Left cardiac atrium (tissue), 4 donors: ENCODE data around the gene RPL10. TPM values are rescaled to one million over a fixed set of nuclear protein-coding genes. Genes with fewer than 3 reads are reported as not detected.
A peak's percentile ranks its signal among the peaks of the same experiment; 100 is the strongest.

Experiments
- ATAC-seq, 2 donors: fragments of 200-7000 bp; cut with Tn5 transposase; one replicate each; pipeline ENCODE4 v1.9.1; 2020; ENCODE audit warnings: mild to moderate bottlenecking in 2 of 2, moderate library complexity in 2 of 2
- DNase-seq: peaks from one replicate; pipeline ENCODE4 v3.0.0-alpha.2; 2020
- intact Hi-C, 2 donors: fragments of 100-400 bp; cut with DNase I; formaldehyde crosslinking; loops; one replicate each; pipeline versions ENCODE4 v1.14.1 to v1.15.1; 2022 to 2023
- total RNA-seq, 2 donors: library from RNA; stranded (reverse); fragmentation: NEBNext Ultra II Directional; extraction: Animal tissue kit (Norgen Biotek cat#: 25700); gene quantifications; one replicate each; pipeline ENCODE4 v1.2.1, GENCODE V29; 2021
- donor health status: DM: no; HTN: yes; CAD: no.
- donor health status: DM: no; HTN: yes; CAD: no; lungs with severe emphysema.
- donor health status: DM: yes; HTN: yes; CAD: no.
- donor health status: Dilated cardiomyopathy.

The RPL10 gene
- total RNA-seq, 2 donors from 2014 or later, result 2,090 to 2,230 TPM

- no peak for DNase-seq
- intact Hi-C loops, result no loop called here
- ATAC-seq, result no peak
Measured at GRCh38 chrX:154359362-154360154, 38.6 kb upstream of the RPL10 start.

GRCh38 chrX:154360155-154360713 is 37.9 kb upstream of the RPL10 start:
- intact Hi-C loops, result no loop called here
- DNase-seq (no peak), ATAC-seq (no peak)

- no peak for ATAC-seq
- intact Hi-C loops, result no loop called here
- DNase-seq, result no peak
Measured at GRCh38 chrX:154362085-154362742, 36.0 kb upstream of the RPL10 start.

- no peak for ATAC-seq
- intact Hi-C loops, result no loop called here
Measured at GRCh38 chrX:154363706-154364439, 34.3 kb upstream of the RPL10 start.

GRCh38 chrX:154365052-154365600 is 33.1 kb upstream of the RPL10 start:
- ATAC-seq (no peak), DNase-seq (no peak)
- intact Hi-C loops, result no loop called here

More at GRCh38 chrX:154363706-154364439, 34.3 kb upstream of the RPL10 start:
- DNase-seq, result no peak

GRCh38 chrX:154365997-154366665 is 32.0 kb upstream of the RPL10 start:
- ATAC-seq, result no peak
- DNase-seq, result no peak
- intact Hi-C loops, result no loop called here

GRCh38 chrX:154366666-154367055 is 31.5 kb upstream of the RPL10 start:
- ATAC-seq (no peak), DNase-seq (no peak)
- intact Hi-C loops, result no loop called here

GRCh38 chrX:154367474-154368308 is 30.5 kb upstream of the RPL10 start:
- ATAC-seq (no peak), DNase-seq (no peak)
- intact Hi-C loops, result no loop called here

- ATAC-seq (peak; percentile 27 to 63), DNase-seq (peak; percentile 89)
- intact Hi-C loops, result no loop called here
Measured at GRCh38 chrX:154368630-154369448, 29.3 kb upstream of the RPL10 start.

GRCh38 chrX:154369449-154370299 is 28.5 kb upstream of the RPL10 start:
- DNase-seq (peak; percentile 87), ATAC-seq (peak; percentile 50 to 57)
- intact Hi-C loops, result no loop called here

GRCh38 chrX:154370300-154371016 is 27.7 kb upstream of the RPL10 start:
- intact Hi-C loops, result no loop called here
- DNase-seq (peak; percentile 48), ATAC-seq (peak; percentile 0 to 4)

- peak; percentile 51 to 63 for ATAC-seq
- peak; percentile 96 for DNase-seq
- intact Hi-C loops, result no loop called here
Measured at GRCh38 chrX:154371017-154371788, 27.0 kb upstream of the RPL10 start.

- intact Hi-C loops, result loop anchor here in 1 of 2 donors (2.0 kb wide), 1 partner anchor 163 kb away; no protein-coding TSS in a partner anchor
- no peak for ATAC-seq
- no peak for DNase-seq
Measured at GRCh38 chrX:154371789-154372300, 26.3 kb upstream of the RPL10 start.

GRCh38 chrX:154372612-154373022 is 25.6 kb upstream of the RPL10 start:
- intact Hi-C loops, result loop anchor here in 1 of 2 donors (2.0 kb wide), 1 partner anchor 162 kb away; no protein-coding TSS in a partner anchor
- ATAC-seq, result no peak
- DNase-seq, result no peak
